ENCODE results near the gene VTCN1.

- TF ChIP-seq CTCF (IDR thresholded peaks at IDR 0.05) (no peak), POLR2AphosphoS5 (IDR thresholded peaks at IDR 0.05; ENCODE audit: low read depth, low read length) (no peak), REST (IDR thresholded peaks at IDR 0.05; ENCODE audit: insufficient read depth in 1 of 2, low read depth in 2 of 2, low read length in 1 of 2) (no peak), SIN3A (IDR thresholded peaks at IDR 0.05; ENCODE audit: borderline replicate concordance, insufficient read depth, low read depth, low read length) (no peak)
These were observed 33.4 kb downstream of the VTCN1 start for GRCh38 chr1:117177376-117177775.

Data from Panc1 (cell line).